GM12878 (cell line): Measurements from ENCODE around the gene DLG2. TPM values are rescaled to one million over a fixed set of nuclear protein-coding genes. Genes with fewer than 3 reads are reported as not detected.

ENCODE experiments used
- ATAC-seq: fragments of 200-7000 bp; cut with Tn5 transposase; 3 replicates; pipeline ENCODE4 v1.9.1; 2020; ENCODE audit warnings: mild to moderate bottlenecking, moderate library complexity
- BruUV-seq: library from RNA; stranded (reverse); fragments of 400-500 nt; replicated peaks from 2 replicates; lab custom pipeline; 2021; lab: Mats Ljungman, UMichigan
- CTCF ChIA-PET: fragments of 300-600 bp; sonication (Branson Sonifier 250); formaldehyde crosslinking; extraction: SDS; loops from one replicate; lab custom pipeline; 2021; ENCODE audit warnings: inconsistent platforms; lab: Yijun Ruan, JAX
- POLR2A ChIA-PET: fragments of 350-600 bp; formaldehyde crosslinking; extraction: SDS; loops from one replicate; lab custom pipeline; 2021; ENCODE audit warnings: inconsistent platforms; lab: Charles Lee
- RAD21 ChIA-PET: fragments of 300-600 bp; sonication (Branson Sonifier 250); formaldehyde crosslinking; loops from one replicate; lab custom pipeline; 2023; ENCODE audit warnings: antibody characterized with exemption; ENCODE audit not compliant: unreplicated experiment; lab: Charles Lee
- SMC1A ChIA-PET: fragments of 300-600 bp; sonication (Branson Sonifier 250); formaldehyde crosslinking; loops from one replicate; lab custom pipeline; 2023; ENCODE audit not compliant: unreplicated experiment, uncharacterized antibody; lab: Charles Lee
- DNase-seq: peaks from one replicate; pipeline ENCODE4 v3.0.0-alpha.2; 2011; ENCODE audit warnings: low read depth, low spot score
- FAIRE-seq: peaks from 3 replicates; lab custom pipeline; 2011; peaks lifted over from hg19 to GRCh38; lab: Jason Lieb, UNC
- H2AFZ ChIP-seq: 2 replicates; pipeline ENCODE4 v1.6.0; 2011; ENCODE audit warnings: low read depth, low read length, control low read depth; ENCODE audit not compliant: control insufficient read depth
- H3K27ac ChIP-seq: 2 replicates; pipeline ENCODE4 v1.5.1; 2011; ENCODE audit warnings: control low read depth; ENCODE audit not compliant: control insufficient read depth, insufficient read depth
- H3K27me3 ChIP-seq, 2 experiments: replicated peaks in 1 of 2; 2 replicates each; pipeline versions ENCODE4 v1.6.0 to v1.6.1; 2011; ENCODE audit warnings: low read length in 1 of 2; ENCODE audit not compliant: control insufficient read depth in 2 of 2, insufficient read depth in 2 of 2
- H3K36me3 ChIP-seq, 2 experiments: 2 replicates each; pipeline ENCODE4 v1.5.1; 2011; ENCODE audit warnings: low read length in 1 of 2; ENCODE audit not compliant: control insufficient read depth in 2 of 2, insufficient read depth in 2 of 2
- H3K4me1 ChIP-seq: 2 replicates; pipeline ENCODE4 v1.6.1; 2011; ENCODE audit warnings: mild to moderate bottlenecking, low read length, moderate library complexity, mixed read lengths; ENCODE audit not compliant: control insufficient read depth, insufficient read depth
- H3K4me2 ChIP-seq: 2 replicates; pipeline ENCODE4 v1.6.0; 2011; ENCODE audit warnings: control low read depth; ENCODE audit not compliant: control insufficient read depth, insufficient read depth
- H3K4me3 ChIP-seq: fragments of 200-600 bp; sonication (generic); 2 replicates; pipeline ENCODE4 v1.5.1; 2016
- H3K79me2 ChIP-seq: 2 replicates; pipeline ENCODE4 v1.6.0; 2011; ENCODE audit warnings: low read length; ENCODE audit not compliant: control insufficient read depth, insufficient read depth
- H3K9ac ChIP-seq: 2 replicates; pipeline ENCODE4 v1.8.0; 2011; ENCODE audit warnings: low read length, control low read depth, mixed read lengths; ENCODE audit not compliant: control insufficient read depth, insufficient read depth
- H3K9me3 ChIP-seq: replicated peaks from 3 replicates; pipeline ENCODE4 v1.5.1; 2011; ENCODE audit warnings: mild to moderate bottlenecking, low read length; ENCODE audit not compliant: control insufficient read depth, insufficient read depth
- H4K20me1 ChIP-seq: 2 replicates; pipeline ENCODE4 v1.6.0; 2011; ENCODE audit not compliant: control insufficient read depth, insufficient read depth
- ASH2L ChIP-seq: fragments of 300-600, 200-600 bp; sonication (generic); IDR thresholded peaks from 2 replicates; pipeline ENCODE4 v1.6.1; 2017; ENCODE audit warnings: low read depth, mild to moderate bottlenecking, borderline replicate concordance
- BCLAF1 ChIP-seq: fragments of 450-650 bp; IDR thresholded peaks from 2 replicates; pipeline ENCODE4 v1.6.1; 2017; ENCODE audit warnings: antibody characterized with exemption, mild to moderate bottlenecking, moderate library complexity
- CBX3 ChIP-seq: fragments of 200-600 bp; sonication (generic); IDR thresholded peaks from 2 replicates; pipeline ENCODE4 v1.6.1; 2016; ENCODE audit warnings: low read depth, borderline replicate concordance
- CREB1 ChIP-seq: IDR thresholded peaks from 2 replicates; pipeline ENCODE4 v1.6.1; 2012; ENCODE audit warnings: low read depth, mild to moderate bottlenecking, inconsistent platforms
- EZH2 ChIP-seq: IDR thresholded peaks from 2 replicates; pipeline ENCODE4 v1.6.1; 2012; ENCODE audit warnings: low read depth, mild to moderate bottlenecking, control low read depth, inconsistent platforms, low read length, borderline replicate concordance; ENCODE audit not compliant: control insufficient read depth
- IKZF1 ChIP-seq: fragments of 450-650 bp; conservative IDR thresholded peaks from 2 replicates; pipeline ENCODE4 v1.6.1; 2017; ENCODE audit warnings: antibody characterized with exemption, mild to moderate bottlenecking
- IKZF2 ChIP-seq, 2 experiments: fragments of 450-650 bp; IDR thresholded peaks; 2 replicates each; pipeline ENCODE4 v1.6.1; 2017; ENCODE audit warnings: mild to moderate bottlenecking in 2 of 2, moderate library complexity in 2 of 2
- JUNB ChIP-seq: IDR thresholded peaks from 2 replicates; pipeline ENCODE4 v1.6.1; 2016; ENCODE audit warnings: antibody characterized with exemption, mild to moderate bottlenecking
- LARP7 ChIP-seq: fragments of 450-650 bp; IDR thresholded peaks from 2 replicates; pipeline ENCODE4 v1.6.1; 2017; ENCODE audit warnings: mild to moderate bottlenecking
- MTA3 ChIP-seq: IDR thresholded peaks from 2 replicates; pipeline ENCODE4 v1.6.1; 2012; ENCODE audit warnings: low read length, inconsistent platforms, borderline replicate concordance
- SP1 ChIP-seq: IDR thresholded peaks from one replicate; pipeline ENCODE4 v1.6.1; 2011; ENCODE audit warnings: low read depth, low read length
- SRF ChIP-seq, 2 experiments: IDR thresholded peaks; 2 replicates each; pipeline ENCODE4 v1.6.1; 2011; ENCODE audit warnings: low read depth in 2 of 2, low read length in 2 of 2, mild to moderate bottlenecking in 1 of 2, moderate library complexity in 1 of 2
- ZSCAN29 ChIP-seq: fragments of 450-650 bp; IDR thresholded peaks from 2 replicates; pipeline ENCODE4 v1.6.1; 2017; ENCODE audit warnings: mild to moderate bottlenecking, moderate library complexity
- WGBS: methylation state at CpG from one replicate; pipeline ENCODE4 v1.1.6; 2016; ENCODE audit warnings: low lambda C conversion rate; ENCODE audit not compliant: insufficient replicate concordance, insufficient coverage; ENCODE audit errors: missing lambda C conversion rate; 5-methylcytosine and 5-hydroxymethylcytosine counted together
- in situ Hi-C: fragments of 300-500 bp; cut with MboI; formaldehyde crosslinking; loops from 9 replicates; pipeline ENCODE4 v1.14.3; 2018; ENCODE audit warnings: mixed read lengths
- intact Hi-C: fragments of 100-400 bp; cut with micrococcal nuclease; formaldehyde crosslinking; loops from one replicate; pipeline ENCODE4 v1.14.2; 2022; ENCODE audit not compliant: unreplicated experiment
- polyA plus RNA-seq, 11 experiments: library from polyadenylated mRNA; depleted of rRNA in 4 of 11; unstranded in 6 of 11; stranded (reverse) in 5 of 11; fragments of >200 nt; fragmentation: Nextera tagmentation in 4 of 11; fragmentation: Illumina TruSeq in 1 of 11; extraction: Ambion mirVana in 4 of 11; extraction: Trizol in 1 of 11; gene quantifications; 1 replicate in 1 of 11; 2 replicates in 10 of 11; pipeline versions ENCODE4 v1.2.1 to v1.2.3, GENCODE V29; 2011 to 2016; ENCODE audit warnings: inconsistent platforms in 2 of 11, missing spikeins in 2 of 11, low read depth in 1 of 11
- total RNA-seq, 4 experiments: library from RNA; depleted of rRNA in 3 of 4; stranded (reverse); fragments of >200 nt in 3 of 4; fragmentation: Illumina TruSeq in 1 of 4; extraction: Trizol in 1 of 4; gene quantifications; 2 replicates each; pipeline versions ENCODE4 v1.2.1 to v1.2.3, GENCODE V29; 2013 to 2021
- TF ChIP-seq, protein P1 (sequence below): fragments of 450-650 bp; IDR thresholded peaks from 2 replicates; pipeline ENCODE4 v1.6.1; 2018; ENCODE audit warnings: mild to moderate bottlenecking, low read depth, moderate library complexity; ENCODE audit not compliant: partially characterized antibody

DLG2 gene
- total and polyA plus RNA-seq, 10 of the 15 experiments (the other 5 are each of a cell fraction or from before 2014, with no cell fraction given) = 0.09 to 0.98 (median 0.35) TPM

DNA sequence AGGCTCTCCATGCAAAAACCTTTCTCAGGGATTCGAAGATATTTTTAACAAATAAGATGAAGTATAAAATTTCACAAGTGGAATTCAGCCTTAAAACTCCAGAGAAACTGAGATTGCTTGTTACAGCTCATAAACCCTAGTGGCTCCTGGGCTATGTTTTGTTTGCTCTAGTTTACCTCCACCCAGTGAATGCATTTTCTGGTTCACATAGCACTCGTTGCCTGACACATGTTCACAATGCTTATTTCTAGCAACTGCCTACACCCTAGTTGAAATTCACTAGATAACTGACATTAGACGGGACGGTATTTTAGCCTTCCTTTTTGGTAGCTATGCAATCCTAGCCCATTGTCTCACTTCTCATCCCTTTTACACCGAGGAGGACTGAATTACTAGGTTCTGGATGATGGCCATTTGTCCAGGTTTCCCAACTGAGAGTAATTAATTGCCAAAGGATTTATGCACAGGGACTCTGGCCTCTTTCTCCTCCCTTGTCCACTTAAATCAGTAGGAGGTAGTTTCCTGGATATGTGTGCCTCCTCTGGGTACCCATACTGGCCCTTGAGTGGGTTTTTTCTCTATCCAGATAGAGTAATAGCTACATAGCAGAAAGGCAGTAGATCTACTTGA is 951.6 kb downstream of the DLG2 start:
- no peak for DNase-seq
- CTCF ChIA-PET = no interaction called here
- Histone ChIP-seq H3K36me3 (no peaks in the 10 kb centered on the region), H3K27me3 (no peaks in the 10 kb centered on the region), H3K9ac (no peak overlapping the region), H3K9me3 (no peaks in the 10 kb centered on the region), H3K4me1 (no peaks in the 10 kb centered on the region), H3K79me2 (no peaks in the 10 kb centered on the region), H3K27ac (no peak overlapping the region), H3K4me2 (no peak overlapping the region), H3K4me3 (no peak overlapping the region)
- WGBS = 34% methylated on average over 5 of the region's 5 CpGs
- no TSS peak for BruUV-seq
- SMC1A ChIA-PET = no interaction called here
- in situ Hi-C loops = no loop called here
- RAD21 ChIA-PET = no interaction called here
- POLR2A ChIA-PET = no interaction called here
- no peak for TF ChIP-seq ZSCAN29
- TF ChIP-seq JUNB = no peak
- TF ChIP-seq, all 136 proteins: peak for 0
- FAIRE-seq = no peak
- no peaks in the 10 kb centered on the region for H4K20me1 ChIP-seq
- intact Hi-C loops = no loop called here
- no peak for ATAC-seq
- no peak overlapping the region for H2AFZ ChIP-seq

GRCh38 chr11:84673753-84674152 is 953.4 kb downstream of the DLG2 start:
- Histone ChIP-seq H3K27ac (no peak overlapping the region), H3K4me1 (no peaks in the 10 kb centered on the region), H3K4me3 (no peak overlapping the region), H3K9me3 (no peaks in the 10 kb centered on the region), H3K36me3 (no peaks in the 10 kb centered on the region), H3K9ac (no peak overlapping the region), H4K20me1 (no peaks in the 10 kb centered on the region), H3K4me2 (no peak overlapping the region), H2AFZ (no peak overlapping the region), H3K79me2 (no peaks in the 10 kb centered on the region), H3K27me3 (no peaks in the 10 kb centered on the region)
- no TSS peak for BruUV-seq
- intact Hi-C loops = no loop called here
- no peak for FAIRE-seq
- CTCF ChIA-PET = no interaction called here
- DNase-seq = no peak
- POLR2A ChIA-PET = no interaction called here
- in situ Hi-C loops = no loop called here
- RAD21 ChIA-PET = no interaction called here
- no peak for ATAC-seq
- SMC1A ChIA-PET = no interaction called here
- TF ChIP-seq IKZF1 = no peak
- TF ChIP-seq BCLAF1 = no peak
- no peak for TF ChIP-seq SRF (IDR thresholded peaks at IDR 0.05; ENCODE audit: low read depth in 2 of 2, low read length in 2 of 2)
- no peak for TF ChIP-seq MTA3
- TF ChIP-seq ASH2L = no peak
- TF ChIP-seq SP1 = no peak
- TF ChIP-seq, protein P1, sequence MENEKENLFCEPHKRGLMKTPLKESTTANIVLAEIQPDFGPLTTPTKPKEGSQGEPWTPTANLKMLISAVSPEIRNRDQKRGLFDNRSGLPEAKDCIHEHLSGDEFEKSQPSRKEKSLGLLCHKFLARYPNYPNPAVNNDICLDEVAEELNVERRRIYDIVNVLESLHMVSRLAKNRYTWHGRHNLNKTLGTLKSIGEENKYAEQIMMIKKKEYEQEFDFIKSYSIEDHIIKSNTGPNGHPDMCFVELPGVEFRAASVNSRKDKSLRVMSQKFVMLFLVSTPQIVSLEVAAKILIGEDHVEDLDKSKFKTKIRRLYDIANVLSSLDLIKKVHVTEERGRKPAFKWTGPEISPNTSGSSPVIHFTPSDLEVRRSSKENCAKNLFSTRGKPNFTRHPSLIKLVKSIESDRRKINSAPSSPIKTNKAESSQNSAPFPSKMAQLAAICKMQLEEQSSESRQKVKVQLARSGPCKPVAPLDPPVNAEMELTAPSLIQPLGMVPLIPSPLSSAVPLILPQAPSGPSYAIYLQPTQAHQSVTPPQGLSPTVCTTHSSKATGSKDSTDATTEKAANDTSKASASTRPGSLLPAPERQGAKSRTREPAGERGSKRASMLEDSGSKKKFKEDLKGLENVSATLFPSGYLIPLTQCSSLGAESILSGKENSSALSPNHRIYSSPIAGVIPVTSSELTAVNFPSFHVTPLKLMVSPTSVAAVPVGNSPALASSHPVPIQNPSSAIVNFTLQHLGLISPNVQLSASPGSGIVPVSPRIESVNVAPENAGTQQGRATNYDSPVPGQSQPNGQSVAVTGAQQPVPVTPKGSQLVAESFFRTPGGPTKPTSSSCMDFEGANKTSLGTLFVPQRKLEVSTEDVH = no peak
- TF ChIP-seq CBX3 = no peak
- no peak for TF ChIP-seq ZSCAN29
- no peak for TF ChIP-seq CREB1
- TF ChIP-seq LARP7 = no peak
- TF ChIP-seq IKZF2 (IDR thresholded peaks at IDR 0.05) = no peak
- no peak for TF ChIP-seq EZH2
